H1 (cell line): ENCODE results near the gene TBCD. TPM values are rescaled to one million over a fixed set of nuclear protein-coding genes. Genes with fewer than 3 reads are reported as not detected.

Experiments used
- CTCF ChIA-PET: fragments of 300-600 bp; sonication (Branson Sonifier 250); formaldehyde crosslinking; loops from one replicate; lab custom pipeline; 2021; ENCODE audit not compliant: partially characterized antibody; lab: Charles Lee
- POLR2A ChIA-PET: fragments of 300-600 bp; sonication (Branson Sonifier 250); formaldehyde crosslinking; loops from one replicate; lab custom pipeline; 2021; ENCODE audit warnings: inconsistent platforms; ENCODE audit not compliant: partially characterized antibody; lab: Charles Lee
- DNase-seq, 2 experiments: peaks; one replicate each; pipeline versions ENCODE4 v3.0.0 to v3.0.0-alpha.2; 2010 to 2022; ENCODE audit warnings: low spot score in 2 of 2, low read depth in 1 of 2, mixed read lengths in 1 of 2
- FAIRE-seq: peaks from 2 replicates; lab custom pipeline; 2011; peaks lifted over from hg19 to GRCh38; lab: Jason Lieb, UNC
- H2AFZ ChIP-seq: 2 replicates; pipeline ENCODE4 v1.8.1; 2012; ENCODE audit warnings: low read length, inconsistent platforms
- H2AK5ac ChIP-seq: 2 replicates; pipeline ENCODE4 v1.6.1; 2013; ENCODE audit warnings: low read depth, low read length
- H2BK120ac ChIP-seq: replicated peaks from 2 replicates; pipeline ENCODE3; 2013; ENCODE audit warnings: low read depth, low read length, inconsistent platforms
- H2BK12ac ChIP-seq: 2 replicates; pipeline ENCODE4 v1.6.1; 2013; ENCODE audit warnings: low read depth, low read length
- H2BK15ac ChIP-seq: 2 replicates; pipeline ENCODE4 v1.6.1; 2013; ENCODE audit warnings: low read length
- H2BK20ac ChIP-seq: 2 replicates; pipeline ENCODE4 v1.6.1; 2013; ENCODE audit warnings: low read length
- H2BK5ac ChIP-seq: 2 replicates; pipeline ENCODE4 v1.6.1; 2013; ENCODE audit warnings: low read depth, low read length
- H3K14ac ChIP-seq: 2 replicates; pipeline ENCODE4 v1.6.1; 2013; ENCODE audit warnings: inconsistent platforms; ENCODE audit not compliant: insufficient read length
- H3K18ac ChIP-seq: 2 replicates; pipeline ENCODE4 v1.6.1; 2013; ENCODE audit warnings: low read length; ENCODE audit errors: extremely low read depth
- H3K23ac ChIP-seq: 2 replicates; pipeline ENCODE4 v1.6.1; 2013; ENCODE audit warnings: inconsistent platforms; ENCODE audit not compliant: insufficient read length
- H3K23me2 ChIP-seq: 2 replicates; pipeline ENCODE4 v1.6.1; 2013; ENCODE audit warnings: low read depth, low read length
- H3K27ac ChIP-seq: 2 replicates; pipeline ENCODE4 v1.6.1; 2011; ENCODE audit warnings: low read depth, low read length, inconsistent platforms
- H3K27me3 ChIP-seq, 4 experiments: replicated peaks in 1 of 4; 1 replicate in 1 of 4; 2 replicates in 3 of 4; pipeline versions ENCODE4 v1.6.1 to v1.8.1; 2011 to 2013; ENCODE audit warnings: low read length in 3 of 4, mild to moderate bottlenecking in 3 of 4, inconsistent platforms in 2 of 4, mixed read lengths in 2 of 4, moderate library complexity in 1 of 4; ENCODE audit not compliant: control insufficient read depth in 3 of 4, insufficient read depth in 3 of 4; ENCODE audit errors: extremely low read depth in 1 of 4
- H3K36me3 ChIP-seq, 4 experiments: 2 replicates each; pipeline versions ENCODE4 v1.6.1 to v1.8.1; 2011 to 2013; ENCODE audit warnings: mild to moderate bottlenecking in 4 of 4, low read length in 3 of 4, moderate library complexity in 2 of 4, control low read depth in 1 of 4, inconsistent platforms in 1 of 4; ENCODE audit not compliant: insufficient read depth in 4 of 4, control insufficient read depth in 2 of 4
- H3K4ac ChIP-seq: replicated peaks from 2 replicates; pipeline ENCODE3; 2013; ENCODE audit warnings: low read length, low read depth, mixed read lengths, inconsistent platforms; ENCODE audit not compliant: insufficient read length
- H3K4me1 ChIP-seq, 4 experiments: replicated peaks in 1 of 4; 1 replicate in 1 of 4; 2 replicates in 3 of 4; pipeline versions ENCODE4 v1.6.1 to v1.8.1; 2011 to 2013; ENCODE audit warnings: low read length in 3 of 4, inconsistent platforms in 2 of 4, mixed read lengths in 1 of 4; ENCODE audit not compliant: insufficient read depth in 4 of 4, control insufficient read depth in 3 of 4
- H3K4me2 ChIP-seq, 2 experiments: 2 replicates each; pipeline versions ENCODE4 v1.6.1 to v1.8.1; 2011 to 2013; ENCODE audit warnings: low read depth in 2 of 2, low read length in 2 of 2, control low read depth in 1 of 2, inconsistent platforms in 1 of 2, mild to moderate bottlenecking in 1 of 2; ENCODE audit not compliant: insufficient read depth in 1 of 2
- H3K4me3 ChIP-seq, 4 experiments: fragments of 200-600, 300-600 bp in 1 of 4; sonication (generic), shearing (Covaris generic), sonication (Bioruptor Twin) in 1 of 4; 2 replicates each; pipeline versions ENCODE4 v1.5.1 to v1.8.1; 2011 to 2016; ENCODE audit warnings: low read length in 4 of 4, low read depth in 3 of 4, control low read depth in 2 of 4, inconsistent platforms in 2 of 4, mild to moderate bottlenecking in 2 of 4, mixed read lengths in 1 of 4, moderate library complexity in 1 of 4; ENCODE audit not compliant: insufficient read depth in 2 of 4; ENCODE audit errors: extremely low read depth in 1 of 4
- H3K56ac ChIP-seq: replicated peaks from 2 replicates; pipeline ENCODE3; 2013; ENCODE audit warnings: low read depth, mild to moderate bottlenecking, mixed read lengths, low read length, inconsistent platforms; ENCODE audit not compliant: insufficient read length
- H3K79me1 ChIP-seq: 2 replicates; pipeline ENCODE4 v1.6.1; 2013; ENCODE audit warnings: low read depth, low read length, control low read depth
- H3K79me2 ChIP-seq, 2 experiments: 2 replicates each; pipeline versions ENCODE4 v1.6.1 to v1.8.1; 2012 to 2013; ENCODE audit warnings: low read length in 2 of 2, mild to moderate bottlenecking in 2 of 2, inconsistent platforms in 1 of 2; ENCODE audit not compliant: insufficient read depth in 2 of 2, control insufficient read depth in 1 of 2
- H3K9ac ChIP-seq, 4 experiments: replicated peaks in 1 of 4; 1 replicate in 1 of 4; 2 replicates in 3 of 4; pipeline versions ENCODE4 v1.6.1 to v1.8.1; 2011 to 2013; ENCODE audit warnings: low read depth in 3 of 4, low read length in 3 of 4, control low read depth in 2 of 4, mild to moderate bottlenecking in 2 of 4, moderate library complexity in 2 of 4, inconsistent platforms in 1 of 4; ENCODE audit errors: extremely low read depth in 1 of 4
- H3K9me3 ChIP-seq, 2 experiments: 2 replicates each; pipeline versions ENCODE4 v1.6.1 to v1.8.1; 2012 to 2013; ENCODE audit warnings: mild to moderate bottlenecking in 2 of 2, moderate library complexity in 2 of 2, control low read depth in 1 of 2, inconsistent platforms in 1 of 2, low read depth in 1 of 2, low read length in 1 of 2, mixed read lengths in 1 of 2; ENCODE audit not compliant: insufficient read depth in 2 of 2
- H4K20me1 ChIP-seq, 2 experiments: replicated peaks in 1 of 2; 2 replicates each; pipeline versions ENCODE3 to v1.8.1; 2011 to 2013; ENCODE audit warnings: inconsistent platforms in 2 of 2, low read length in 2 of 2, mild to moderate bottlenecking in 1 of 2; ENCODE audit not compliant: insufficient read depth in 2 of 2, control insufficient read depth in 1 of 2
- H4K5ac ChIP-seq: 2 replicates; pipeline ENCODE4 v1.6.1; 2013; ENCODE audit warnings: low read length, low read depth, mixed read lengths, inconsistent platforms; ENCODE audit not compliant: insufficient read length
- H4K8ac ChIP-seq: 2 replicates; pipeline ENCODE4 v1.8.0; 2013; ENCODE audit warnings: mild to moderate bottlenecking, moderate library complexity, low read length, inconsistent platforms; ENCODE audit not compliant: insufficient read depth; ENCODE audit errors: extremely low read depth
- H4K91ac ChIP-seq: replicated peaks from 2 replicates; pipeline ENCODE3; 2013; ENCODE audit warnings: low read length, mixed read lengths, inconsistent platforms; ENCODE audit not compliant: insufficient read length
- CREB1 ChIP-seq: IDR thresholded peaks from 2 replicates; pipeline ENCODE4 v1.6.1; 2012; ENCODE audit warnings: inconsistent platforms
- KDM1A ChIP-seq: fragments of 200-600, 300-600 bp; sonication (generic); IDR thresholded peaks from 2 replicates; pipeline ENCODE4 v1.7.1; 2016; ENCODE audit warnings: mild to moderate bottlenecking, low read length, borderline replicate concordance
- MAX ChIP-seq: IDR thresholded peaks from 2 replicates; pipeline ENCODE4 v1.6.1; 2012; ENCODE audit warnings: inconsistent platforms
- NANOG ChIP-seq: IDR thresholded peaks from 2 replicates; pipeline ENCODE4 v1.6.1; 2011; ENCODE audit warnings: low read length, low read depth, mild to moderate bottlenecking, inconsistent platforms; ENCODE audit not compliant: insufficient read depth, poor library complexity, severe bottlenecking
- POLR2AphosphoS5 ChIP-seq: IDR thresholded peaks from 2 replicates; pipeline ENCODE4 v1.6.1; 2011; ENCODE audit warnings: low read depth, low read length
- SIN3A ChIP-seq, 2 experiments: IDR thresholded peaks in 1 of 2; conservative IDR thresholded peaks in 1 of 2; 2 replicates each; pipeline ENCODE4 v1.6.1; 2011 to 2012; ENCODE audit warnings: low read length in 2 of 2, improper control_type of control experiment in 1 of 2, low read depth in 1 of 2, mild to moderate bottlenecking in 1 of 2
- SIX5 ChIP-seq: IDR thresholded peaks from 2 replicates; pipeline ENCODE4 v1.6.1; 2011; ENCODE audit warnings: mild to moderate bottlenecking, low read depth, low read length
- SRF ChIP-seq: IDR thresholded peaks from 2 replicates; pipeline ENCODE4 v1.6.1; 2011; ENCODE audit warnings: mild to moderate bottlenecking, low read depth, low read length, moderate library complexity
- WGBS, 2 experiments: shearing (Covaris generic) in 1 of 2; methylation state at CpG; one replicate each; pipeline versions ENCODE4 v1.1.6 to v1.1.7; 2013 to 2015; ENCODE audit warnings: low lambda C conversion rate in 2 of 2, mixed read lengths in 2 of 2, inconsistent platforms in 1 of 2, low coverage in 1 of 2, missing lambda C conversion rate in 1 of 2; ENCODE audit not compliant: insufficient replicate concordance in 2 of 2, insufficient coverage in 1 of 2, insufficient read length in 1 of 2; ENCODE audit errors: extremely low coverage in 1 of 2, missing lambda C conversion rate in 1 of 2; 5-methylcytosine and 5-hydroxymethylcytosine counted together
- polyA plus RNA-seq, 7 experiments: library from polyadenylated mRNA; depleted of rRNA in 3 of 7; stranded (reverse) in 5 of 7; unstranded in 2 of 7; fragments of >200 nt in 5 of 7; fragments of 200-250 nt in 2 of 7; gene quantifications; 1 replicate in 5 of 7; 2 replicates in 1 of 7; 4 replicates in 1 of 7; pipeline versions ENCODE4 v1.2.1 to v1.2.3, GENCODE V29; 2011 to 2013; ENCODE audit warnings: missing spikeins in 2 of 7, mixed read lengths in 2 of 7
- total RNA-seq: library from RNA; stranded (reverse); fragmentation: NEBNext Ultra II Directional; extraction: Animal tissue kit (Norgen Biotek cat#: 25700); gene quantifications from 2 replicates; pipeline ENCODE4 v1.2.1, GENCODE V29; 2021
- TF ChIP-seq, protein P1 (sequence below): IDR thresholded peaks from 2 replicates; pipeline ENCODE4 v1.6.1; 2012; ENCODE audit warnings: low read length, inconsistent platforms
- TF ChIP-seq, protein P2 (sequence below): IDR thresholded peaks from 2 replicates; pipeline ENCODE4 v1.6.1; 2012; ENCODE audit warnings: inconsistent platforms

Gene TBCD
- total and polyA plus RNA-seq, 2 of the 8 experiments (the other 6 are each of a cell fraction or from before 2014, with no cell fraction given), result 118 to 162 TPM

DNA sequence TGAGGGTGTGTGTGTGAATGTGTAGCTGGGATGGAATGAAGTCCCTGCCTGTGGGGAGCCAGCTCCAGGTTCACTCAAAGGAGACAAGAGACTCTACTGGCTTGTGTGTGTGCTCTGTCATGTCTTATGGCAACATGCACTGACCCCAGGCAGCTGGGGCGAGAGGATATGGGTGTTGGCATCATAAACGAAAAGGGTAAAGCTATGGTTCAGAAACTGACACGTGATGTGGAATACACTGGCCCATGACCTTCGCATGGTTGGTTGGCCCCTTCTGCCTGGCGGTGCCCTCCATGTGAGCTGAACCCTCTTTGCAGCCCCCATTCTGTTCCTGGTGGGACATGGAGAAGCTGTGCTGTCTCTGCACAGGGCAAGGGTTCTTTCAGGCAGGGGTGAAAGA lies 66.1 kb downstream of the TBCD start:
- no peak overlapping the region for H3K9ac ChIP-seq
- H2AFZ ChIP-seq, result no peak overlapping the region
- no peak overlapping the region for H4K5ac ChIP-seq
- H3K23me2 ChIP-seq, result no peaks in the 10 kb centered on the region
- 0 out of 2 replicates have a peak overlapping the region, but pooled peaks have one; percentile 40 for H2BK15ac ChIP-seq
- H3K4me1 ChIP-seq, result peaks cover 0 to under 1% (median 0%) of the 10 kb centered on the region in 4 experiments; a peak in 2 of 7 replicates
- FAIRE-seq (no peak), DNase-seq (no peak)
- ChIA-PET POLR2A (no interaction called here), CTCF (interaction anchor here (0.6 to 1.8 kb wide), 12 partner anchors 12 to 150 kb away, joined by 3 to 10 read pairs (median 3); no protein-coding TSS in a partner anchor)
- H2BK5ac ChIP-seq, result no peak overlapping the region
- H4K20me1 ChIP-seq, result peaks cover 0 to 4% of the 10 kb centered on the region in 2 experiments
- no peak overlapping the region for H3K14ac ChIP-seq
- WGBS, 2 experiments, result 90% methylated on average over 5 of the region's 5 CpGs; no CpG with 5 or more reads in 1 of the 2 experiments
- no peaks in the 10 kb centered on the region; a peak in 1 of 4 replicates for H3K79me2 ChIP-seq
- H2BK12ac ChIP-seq, result no peak overlapping the region
- H3K4me3 ChIP-seq, result no peak overlapping the region
- 0 out of 2 replicates have a peak, but pooled peaks cover 2% of the 10 kb centered on the region for H3K79me1 ChIP-seq
- H3K36me3 ChIP-seq, result peaks cover 7 to 59% (median 26%) of the 10 kb centered on the region in 4 experiments; a peak in 7 of 8 replicates
- no peak overlapping the region for H2BK120ac ChIP-seq
- H3K4ac ChIP-seq, result no peak overlapping the region
- no peak overlapping the region for H3K23ac ChIP-seq
- no peak overlapping the region for H2BK20ac ChIP-seq
- peaks cover 31% of the 10 kb centered on the region in 2 experiments for H3K9me3 ChIP-seq
- no peak overlapping the region for H3K18ac ChIP-seq
- no peak overlapping the region for H4K91ac ChIP-seq
- H3K27ac ChIP-seq, result no peak overlapping the region
- no peak overlapping the region for H3K4me2 ChIP-seq
- H2AK5ac ChIP-seq, result no peak overlapping the region
- H3K56ac ChIP-seq, result no peak overlapping the region
- no peak overlapping the region; the same call in 1 of the 2 replicates for H4K8ac ChIP-seq
- H3K27me3 ChIP-seq, result no peaks in the 10 kb centered on the region
- no peak for TF ChIP-seq SIN3A (conservative IDR thresholded peaks at IDR 0.05 in 1 of 2, IDR thresholded peaks at IDR 0.05 in 1 of 2; ENCODE audit: low read depth in 1 of 2, low read length in 2 of 2)
- no peak for TF ChIP-seq SRF
- TF ChIP-seq, protein P1, sequence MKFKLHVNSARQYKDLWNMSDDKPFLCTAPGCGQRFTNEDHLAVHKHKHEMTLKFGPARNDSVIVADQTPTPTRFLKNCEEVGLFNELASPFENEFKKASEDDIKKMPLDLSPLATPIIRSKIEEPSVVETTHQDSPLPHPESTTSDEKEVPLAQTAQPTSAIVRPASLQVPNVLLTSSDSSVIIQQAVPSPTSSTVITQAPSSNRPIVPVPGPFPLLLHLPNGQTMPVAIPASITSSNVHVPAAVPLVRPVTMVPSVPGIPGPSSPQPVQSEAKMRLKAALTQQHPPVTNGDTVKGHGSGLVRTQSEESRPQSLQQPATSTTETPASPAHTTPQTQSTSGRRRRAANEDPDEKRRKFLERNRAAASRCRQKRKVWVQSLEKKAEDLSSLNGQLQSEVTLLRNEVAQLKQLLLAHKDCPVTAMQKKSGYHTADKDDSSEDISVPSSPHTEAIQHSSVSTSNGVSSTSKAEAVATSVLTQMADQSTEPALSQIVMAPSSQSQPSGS, result no peak
- no peak for TF ChIP-seq KDM1A
- TF ChIP-seq MAX, result no peak
- TF ChIP-seq, protein P2, sequence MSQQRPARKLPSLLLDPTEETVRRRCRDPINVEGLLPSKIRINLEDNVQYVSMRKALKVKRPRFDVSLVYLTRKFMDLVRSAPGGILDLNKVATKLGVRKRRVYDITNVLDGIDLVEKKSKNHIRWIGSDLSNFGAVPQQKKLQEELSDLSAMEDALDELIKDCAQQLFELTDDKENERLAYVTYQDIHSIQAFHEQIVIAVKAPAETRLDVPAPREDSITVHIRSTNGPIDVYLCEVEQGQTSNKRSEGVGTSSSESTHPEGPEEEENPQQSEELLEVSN, result no peak
- no peak for TF ChIP-seq NANOG
- TF ChIP-seq CREB1, result no peak
- TF ChIP-seq POLR2AphosphoS5, result no peak
- no peak for TF ChIP-seq SIX5
